ENCODE measurements around the gene TMX2.

TMX2 gene

GRCh38 chr11:57779276-57779675, 66.9 kb downstream of the TMX2 start:
- DNase-seq: peak; percentile 45
- H3K27ac ChIP-seq: peak overlapping the region; percentile 97
- in situ Hi-C loops (cut with HindIII; ENCODE audit: low pct_ligation_motif_present, low sequenced_read_pairs): no loop called here
- no peak overlapping the region for H3K4me3 ChIP-seq (ENCODE audit: low read depth, low read length)
- H3K27me3 ChIP-seq (replicated peaks): no peaks in the 10 kb centered on the region
- peak; percentile 40 for TF ChIP-seq CTCF (IDR thresholded peaks at IDR 0.05; ENCODE audit: low read depth, low read length, missing control alignments)
- no peaks in the 10 kb centered on the region for H3K36me3 ChIP-seq (replicated peaks)

GRCh38 chr11:57781529-57781943, 69.1 kb downstream of the TMX2 start:
- no peak overlapping the region for H3K27ac ChIP-seq
- TF ChIP-seq CTCF (IDR thresholded peaks at IDR 0.05; ENCODE audit: low read depth, low read length, missing control alignments): no peak
- no peaks in the 10 kb centered on the region for H3K27me3 ChIP-seq (replicated peaks)
- DNase-seq: no peak
- H3K36me3 ChIP-seq (replicated peaks): no peaks in the 10 kb centered on the region
- in situ Hi-C loops (cut with HindIII; ENCODE audit: low pct_ligation_motif_present, low sequenced_read_pairs): no loop called here
- no peak overlapping the region for H3K4me3 ChIP-seq (ENCODE audit: low read depth, low read length)

DNA sequence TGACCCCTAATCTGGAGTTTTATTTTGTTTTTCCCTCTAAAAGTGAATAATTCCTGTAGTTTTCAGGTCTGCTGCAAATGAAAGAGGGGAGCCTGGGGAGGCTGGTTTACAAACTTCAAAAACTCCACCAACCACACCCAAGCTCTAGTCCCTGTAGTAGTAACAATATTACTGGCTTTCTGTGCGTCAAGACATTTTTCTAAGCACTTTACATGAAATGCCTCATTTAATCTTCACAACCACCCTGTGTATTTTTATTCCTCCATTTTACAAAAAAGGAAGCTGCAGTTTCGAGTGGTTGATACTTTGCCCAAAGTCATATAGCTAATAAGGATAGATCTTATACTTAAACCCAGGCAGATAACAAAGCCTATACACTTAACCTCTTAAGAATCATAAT, 72.7 kb downstream of the TMX2 start:
- TF ChIP-seq CTCF (IDR thresholded peaks at IDR 0.05; ENCODE audit: low read depth, low read length, missing control alignments): no peak
- no peaks in the 10 kb centered on the region for H3K27me3 ChIP-seq (replicated peaks)
- DNase-seq: no peak
- H3K36me3 ChIP-seq (replicated peaks): no peaks in the 10 kb centered on the region
- no peak overlapping the region for H3K27ac ChIP-seq
- no peak overlapping the region for H3K4me3 ChIP-seq (ENCODE audit: low read depth, low read length)
- in situ Hi-C loops (cut with HindIII; ENCODE audit: low pct_ligation_motif_present, low sequenced_read_pairs): no loop called here

DNA sequence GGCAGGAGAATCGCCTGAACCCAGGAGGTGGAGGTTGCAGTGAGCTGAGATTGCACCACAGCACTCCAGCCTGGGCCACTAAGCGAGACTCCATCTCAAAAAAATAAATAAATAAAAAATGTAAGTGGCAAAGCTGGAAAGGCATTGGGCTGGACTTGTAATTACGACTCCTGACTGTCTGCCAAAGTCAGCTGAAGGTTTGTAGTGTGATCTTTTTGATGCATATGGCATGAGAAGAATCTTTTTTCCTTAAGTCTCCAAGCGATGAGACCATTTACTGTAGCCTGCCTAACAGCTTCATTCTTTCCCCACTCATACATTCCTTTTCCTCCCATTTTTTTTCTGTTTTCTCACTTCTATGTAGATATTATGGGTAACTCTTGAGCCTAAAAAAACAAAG, 74.0 kb downstream of the TMX2 start:
- no peak overlapping the region for H3K27ac ChIP-seq
- no peak for TF ChIP-seq CTCF (IDR thresholded peaks at IDR 0.05; ENCODE audit: low read depth, low read length, missing control alignments)
- no peaks in the 10 kb centered on the region for H3K36me3 ChIP-seq (replicated peaks)
- DNase-seq: no peak
- no peaks in the 10 kb centered on the region for H3K27me3 ChIP-seq (replicated peaks)
- in situ Hi-C loops (cut with HindIII; ENCODE audit: low pct_ligation_motif_present, low sequenced_read_pairs): no loop called here
- H3K4me3 ChIP-seq (ENCODE audit: low read depth, low read length): no peak overlapping the region

DNA sequence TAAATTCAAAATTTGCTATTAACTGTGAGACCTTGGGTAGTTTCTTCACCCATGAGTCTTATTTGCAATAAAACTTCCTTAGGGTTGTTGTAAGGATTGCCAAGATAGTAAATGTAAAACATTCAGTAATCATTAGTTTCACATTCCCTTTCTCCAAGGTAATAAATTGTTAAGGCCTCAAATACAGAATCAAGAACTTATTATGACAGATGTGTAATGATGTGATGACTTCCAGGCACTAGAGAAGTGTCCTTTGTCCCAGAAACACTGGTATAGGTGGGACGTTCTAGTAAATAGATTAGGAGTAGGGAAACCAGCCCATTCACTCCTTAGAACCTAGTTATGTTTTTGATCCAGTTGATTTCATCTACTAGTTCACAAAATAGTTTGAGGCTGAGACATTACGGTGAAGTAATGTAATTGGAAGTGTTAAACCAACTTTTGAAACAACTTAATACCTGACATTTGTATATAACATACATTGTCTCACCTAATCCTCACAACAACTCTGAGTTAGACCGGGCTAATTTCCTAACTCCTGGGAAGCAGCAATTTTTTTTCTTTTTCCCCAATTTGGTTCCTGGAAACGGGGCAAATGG, 74.7 kb downstream of the TMX2 start:
- DNase-seq: no peak
- Histone ChIP-seq H3K27me3 (replicated peaks) (no peaks in the 10 kb centered on the region), H3K27ac (no peak overlapping the region), H3K4me3 (ENCODE audit: low read depth, low read length) (no peak overlapping the region), H3K36me3 (replicated peaks) (peaks cover 5% of the 10 kb centered on the region)
- TF ChIP-seq CTCF (IDR thresholded peaks at IDR 0.05; ENCODE audit: low read depth, low read length, missing control alignments): no peak
- in situ Hi-C loops (cut with HindIII; ENCODE audit: low pct_ligation_motif_present, low sequenced_read_pairs): no loop called here
